AG04450 (cell line): ENCODE measurements around the gene DIP2B. TPM values are rescaled to one million over a fixed set of nuclear protein-coding genes. Genes with fewer than 3 reads are reported as not detected.

Experiments used
- CTCF ChIA-PET: fragments of 300-600, 350-600 bp; formaldehyde crosslinking; extraction: SDS; loops from one replicate; lab custom pipeline; 2022; ENCODE audit warnings: antibody characterized with exemption, inconsistent platforms; lab: Charles Lee
- POLR2A ChIA-PET: fragments of 350-600 bp; formaldehyde crosslinking; extraction: SDS; loops from one replicate; lab custom pipeline; 2021; ENCODE audit warnings: antibody characterized with exemption, inconsistent platforms; lab: Yijun Ruan, JAX
- DNase-seq: peaks from one replicate; pipeline ENCODE4 v3.0.0-alpha.2; 2011; ENCODE audit warnings: low read depth, low spot score
- H3K27ac ChIP-seq: one replicate; pipeline ENCODE4 v1.5.1; 2012; ENCODE audit warnings: low read depth, low read length, control low read depth
- H3K27me3 ChIP-seq: one replicate; pipeline ENCODE4 v1.6.0; 2012; ENCODE audit warnings: low read length; ENCODE audit not compliant: control insufficient read depth, insufficient read depth
- H3K4me3 ChIP-seq: 2 replicates; pipeline ENCODE4 v1.5.1; 2011; ENCODE audit warnings: mild to moderate bottlenecking, low read depth, low read length, control low read depth
- H3K9me3 ChIP-seq: 2 replicates; pipeline ENCODE4 v1.5.1; 2012; ENCODE audit warnings: low read length; ENCODE audit not compliant: control insufficient read depth, insufficient read depth
- CTCF ChIP-seq: IDR thresholded peaks from 2 replicates; pipeline ENCODE4 v1.5.1; 2011; ENCODE audit warnings: low read depth, low read length, control low read depth, inconsistent platforms
- polyA plus RNA-seq: library from polyadenylated mRNA; depleted of rRNA; stranded (reverse); fragments of >200 nt; gene quantifications from 2 replicates; pipeline ENCODE4 v1.2.3, GENCODE V29; 2011

Gene DIP2B
- polyA plus RNA-seq, 1 experiment = 22.0 TPM

DNA sequence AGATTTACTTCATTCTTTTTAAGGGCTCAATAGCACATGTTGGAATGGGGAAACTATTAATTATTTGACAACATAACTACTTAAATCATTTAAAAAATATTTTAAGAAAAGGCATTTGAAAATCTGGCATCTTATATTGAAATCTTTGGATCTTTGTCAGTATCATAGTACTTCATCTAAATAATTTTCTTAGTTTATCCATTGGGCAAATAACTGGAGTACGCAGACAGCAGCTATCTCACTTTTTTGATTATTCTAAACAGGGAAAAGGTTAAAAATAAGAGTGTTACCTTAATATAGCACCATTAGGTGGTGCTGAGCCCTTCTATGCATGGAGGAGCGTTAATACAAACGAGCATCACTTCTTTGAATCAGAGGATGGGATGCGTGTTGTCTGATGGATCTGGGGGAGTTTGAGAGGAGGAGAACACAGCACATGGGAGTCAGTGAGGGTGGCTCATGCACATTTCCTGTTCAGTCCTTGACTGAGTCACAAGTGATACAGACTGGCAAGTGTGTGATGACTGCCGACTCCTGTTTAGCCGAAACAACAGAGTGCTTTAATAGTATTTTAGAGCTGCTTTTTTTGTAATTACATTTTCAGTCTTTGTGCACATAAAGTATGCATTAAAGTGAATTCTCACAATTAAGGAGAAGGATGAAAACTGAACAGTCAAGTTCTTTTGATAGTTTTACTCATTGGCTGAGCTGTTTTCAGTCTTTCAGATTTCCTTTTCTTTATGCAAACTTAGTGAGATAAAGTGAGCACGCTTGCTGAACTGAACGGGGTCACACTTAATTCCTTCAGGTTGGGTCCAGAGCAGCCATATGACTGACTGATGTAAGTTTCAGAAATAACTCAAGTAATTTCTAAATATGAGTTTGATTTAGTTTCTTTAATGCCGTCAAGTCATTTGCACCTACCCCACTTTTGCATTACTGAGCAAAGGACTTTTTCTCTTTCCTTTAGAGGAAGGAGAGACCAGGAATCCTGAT is 92.7 kb downstream of the DIP2B start:
- TF ChIP-seq CTCF = no peak
- CTCF ChIA-PET = interaction anchor here (0.5 to 1.2 kb wide), 2 partner anchors 88 to 225 kb away, joined by 3 to 4 read pairs; no protein-coding TSS in a partner anchor
- H3K27me3 ChIP-seq = no peaks in the 10 kb centered on the region

DNA sequence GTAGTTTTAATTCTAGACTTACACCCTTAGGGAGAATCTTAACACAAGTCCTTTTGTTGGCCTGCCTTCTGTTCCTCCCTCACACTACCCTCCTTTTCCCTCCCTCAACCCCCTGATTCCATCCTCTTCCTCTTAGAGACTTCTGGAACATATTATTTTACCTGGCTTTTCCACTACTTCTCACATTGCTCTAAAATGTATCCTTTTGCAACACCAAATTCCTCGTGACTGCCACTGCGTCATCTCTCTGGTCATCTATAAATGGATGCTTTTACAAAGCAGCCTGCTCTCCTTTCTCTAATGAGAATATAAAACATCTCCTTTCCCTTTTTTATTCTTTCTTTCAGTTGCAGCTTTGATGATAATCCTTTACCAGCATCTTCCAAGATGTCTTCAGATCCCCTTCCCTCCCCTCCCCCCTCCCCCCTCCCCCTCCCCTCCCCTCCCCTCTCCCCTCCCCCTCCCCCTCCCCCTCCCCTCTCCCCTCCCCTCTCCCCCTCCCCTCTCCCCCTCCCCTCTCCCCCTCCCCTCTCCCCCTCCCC is 93.6 kb downstream of the DIP2B start:
- DNase-seq = no peak
- Histone ChIP-seq H3K27me3 (no peaks in the 10 kb centered on the region), H3K27ac (peak overlapping the region; percentile 62), H3K4me3 (no peak overlapping the region), H3K9me3 (no peaks in the 10 kb centered on the region)
- CTCF ChIA-PET = interaction anchor here (1.2 kb wide), 1 partner anchor 89 kb away, joined by 3 read pairs; no protein-coding TSS in a partner anchor
- no peak for TF ChIP-seq CTCF
- POLR2A ChIA-PET = interaction anchor here (0.7 kb wide), 1 partner anchor 11 kb away, joined by 4 read pairs; no protein-coding TSS in a partner anchor

More for the DNA sequence above, 92.7 kb downstream of the DIP2B start:
- no peak overlapping the region for H3K4me3 ChIP-seq
- no peak for DNase-seq
- POLR2A ChIA-PET = no interaction called here
- no peak overlapping the region for H3K27ac ChIP-seq
- H3K9me3 ChIP-seq = no peaks in the 10 kb centered on the region

DNA sequence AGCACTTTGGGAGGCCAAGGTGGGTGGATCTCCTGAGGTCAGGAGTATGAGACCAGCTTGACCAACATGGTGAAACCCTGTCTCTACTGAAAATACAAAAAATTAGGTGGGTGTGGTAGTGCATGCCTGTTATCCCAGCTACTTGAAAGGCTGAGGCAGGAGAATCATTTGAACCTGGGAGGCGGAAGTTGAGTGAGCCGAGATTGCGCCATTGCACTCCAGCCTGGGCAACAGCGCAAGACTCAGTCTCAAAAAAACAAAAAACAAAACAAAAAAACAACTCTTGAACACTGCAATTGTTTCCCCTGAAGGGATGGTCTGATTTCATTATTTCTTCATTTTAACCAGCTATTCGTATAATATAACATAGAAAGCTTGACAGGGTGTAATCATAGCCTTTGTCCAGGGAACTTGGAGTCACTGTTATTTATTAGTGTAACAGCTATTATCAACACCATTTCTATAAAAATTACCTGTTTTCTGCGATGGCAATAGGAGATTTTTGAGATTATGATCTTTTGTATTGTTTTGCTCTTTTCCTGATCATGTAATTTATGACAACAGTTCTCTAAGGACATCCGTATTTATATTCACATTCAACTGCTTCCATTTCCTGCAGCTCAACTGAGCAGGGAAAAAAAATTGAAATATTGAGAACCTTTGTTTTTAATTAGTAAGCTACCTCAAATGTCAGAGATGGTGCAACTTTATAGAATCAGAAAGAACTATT is 94.7 kb downstream of the DIP2B start:
- ChIA-PET POLR2A (interaction anchor here (0.7 kb wide), 1 partner anchor 10 kb away, joined by 4 read pairs; no protein-coding TSS in a partner anchor), CTCF (interaction anchor here (0.8 kb wide), 1 partner anchor 95 kb away, joined by 3 read pairs; the partner anchor contains the start of gene DIP2B)
- Histone ChIP-seq H3K4me3 (no peak overlapping the region), H3K27me3 (no peaks in the 10 kb centered on the region), H3K27ac (no peak overlapping the region), H3K9me3 (no peaks in the 10 kb centered on the region)
- no peak for TF ChIP-seq CTCF
- no peak for DNase-seq

GRCh38 chr12:50600364-50600763 is 95.6 kb downstream of the DIP2B start:
- Histone ChIP-seq H3K4me3 (no peak overlapping the region), H3K9me3 (no peaks in the 10 kb centered on the region), H3K27ac (no peak overlapping the region), H3K27me3 (no peaks in the 10 kb centered on the region)
- DNase-seq = no peak
- no peak for TF ChIP-seq CTCF
- POLR2A ChIA-PET = no interaction called here
- CTCF ChIA-PET = no interaction called here
